ENCODE results near the gene DGCR6L.
"Not testable (repeated sequence)": the region's sequence is repeated elsewhere in the genome, so short reads cannot be mapped to it uniquely, and the experiment has no call there.

The DGCR6L gene

GRCh38 chr22:20276468-20276867 is 43.4 kb downstream of the DGCR6L start:
- no peak for DNase-seq (ENCODE audit: low spot score)

- DNase-seq (ENCODE audit: low spot score) = no peak
Measured at GRCh38 chr22:20275836-20276235, 44.0 kb downstream of the DGCR6L start.

- DNase-seq (ENCODE audit: low spot score) = not testable (repeated sequence)
Measured at GRCh38 chr22:20275325-20275724, 44.5 kb downstream of the DGCR6L start.

GRCh38 chr22:20274374-20274773 is 45.5 kb downstream of the DGCR6L start:
- DNase-seq (ENCODE audit: low spot score) = not testable (repeated sequence)

- DNase-seq (ENCODE audit: low spot score) = no peak
Measured at GRCh38 chr22:20273758-20274181, 46.1 kb downstream of the DGCR6L start.

GRCh38 chr22:20272700-20273099 is 47.2 kb downstream of the DGCR6L start:
- DNase-seq (ENCODE audit: low spot score) = no peak

GRCh38 chr22:20272174-20272573 is 47.7 kb downstream of the DGCR6L start:
- no peak for DNase-seq (ENCODE audit: low spot score)

GRCh38 chr22:20271114-20271994 is 48.5 kb downstream of the DGCR6L start:
- DNase-seq (ENCODE audit: low spot score) = no peak

GRCh38 chr22:20270190-20271113 is 49.4 kb downstream of the DGCR6L start:
- DNase-seq (ENCODE audit: low spot score) = not testable (repeated sequence)

GRCh38 chr22:20269673-20270072 is 50.2 kb downstream of the DGCR6L start:
- DNase-seq (ENCODE audit: low spot score) = not testable (repeated sequence)

- not testable (repeated sequence) for DNase-seq (ENCODE audit: low spot score)
Measured at GRCh38 chr22:20269201-20269600, 50.7 kb downstream of the DGCR6L start.

GRCh38 chr22:20268279-20269012 is 51.4 kb downstream of the DGCR6L start, which contains the start of gene RTN4R:
Gene RTN4R (minus strand): TSS chr22:20268318. CDS start chr22:20268092, 226 bp downstream.
- peak; percentile 44 for DNase-seq (ENCODE audit: low spot score)

- no peak for DNase-seq (ENCODE audit: low spot score)
Measured at GRCh38 chr22:20267441-20268278, 52.2 kb downstream of the DGCR6L start.

GRCh38 chr22:20266667-20267440 is 53.0 kb downstream of the DGCR6L start:
- not testable (repeated sequence) for DNase-seq (ENCODE audit: low spot score)

GRCh38 chr22:20265772-20266666 is 53.8 kb downstream of the DGCR6L start:
- DNase-seq (ENCODE audit: low spot score) = not testable (repeated sequence)

GRCh38 chr22:20264614-20265452 is 55.0 kb downstream of the DGCR6L start:
- DNase-seq (ENCODE audit: low spot score) = no peak

All from SK-N-DZ (cell line).